ENCODE data around the gene REG4.

Gene REG4

DNA sequence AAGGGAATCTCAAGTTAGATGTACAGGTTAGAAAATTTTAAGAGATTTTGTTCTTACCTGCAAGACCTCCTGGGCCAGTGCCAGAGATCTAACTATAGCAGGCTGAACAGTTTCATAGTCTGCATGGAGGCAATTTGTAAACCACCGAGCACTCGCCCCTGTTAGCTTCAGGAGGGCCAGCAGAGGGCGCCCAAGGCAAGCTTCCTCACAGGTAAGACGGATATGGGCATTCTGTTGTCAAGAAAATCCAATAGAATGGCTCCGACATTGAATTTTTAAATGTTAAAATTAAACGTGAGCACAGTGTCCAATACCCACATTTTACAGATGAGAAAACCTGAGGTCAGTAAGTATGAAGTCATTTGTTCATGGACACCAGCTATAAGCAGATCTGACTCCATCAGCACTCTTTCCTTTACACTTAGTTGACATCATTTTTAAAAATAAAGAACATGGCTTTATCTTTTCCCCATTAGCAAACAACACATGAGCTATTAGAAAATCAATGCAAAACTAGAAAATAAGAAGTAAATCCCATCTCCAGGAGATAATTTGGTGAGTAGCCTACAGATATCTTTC, 2.2 kb downstream of the REG4 start:
- H3K4me3 ChIP-seq (ENCODE audit: low read depth, low read length), result no peak overlapping the region
- TF ChIP-seq CTCF (IDR thresholded peaks at IDR 0.05; ENCODE audit: insufficient read depth, low read depth, low read length, missing control alignments), result peak; percentile 97
- DNase-seq (ENCODE audit: low read depth), result peak; percentile 81

GRCh38 chr1:119808491-119808890, 2.8 kb downstream of the REG4 start:
- no peak for TF ChIP-seq CTCF (IDR thresholded peaks at IDR 0.05; ENCODE audit: insufficient read depth, low read depth, low read length, missing control alignments)
- DNase-seq (ENCODE audit: low read depth), result no peak

DNA sequence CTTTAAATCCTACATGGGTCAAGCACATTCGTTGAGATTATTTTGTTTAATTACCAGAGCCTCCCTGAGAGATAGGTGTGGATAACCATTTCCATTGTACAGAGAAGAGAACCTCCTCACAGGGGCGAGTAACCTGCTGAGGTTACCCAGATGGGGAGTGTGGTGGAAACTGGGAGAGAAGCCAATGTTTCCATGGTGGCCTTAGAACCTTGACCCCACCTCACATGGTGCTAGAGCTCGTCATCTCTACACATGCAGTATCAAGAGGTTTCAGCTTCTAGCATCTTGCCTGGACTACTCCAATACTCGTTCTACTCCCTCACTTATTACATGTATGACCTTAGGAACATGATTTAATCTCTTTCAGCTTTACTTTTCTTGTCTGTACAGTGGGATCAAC, 4.8 kb downstream of the REG4 start:
- no peak overlapping the region for H3K4me3 ChIP-seq (ENCODE audit: low read depth, low read length)
- no peak for TF ChIP-seq CTCF (IDR thresholded peaks at IDR 0.05; ENCODE audit: insufficient read depth, low read depth, low read length, missing control alignments)
- no peak for DNase-seq (ENCODE audit: low read depth)

More at GRCh38 chr1:119808491-119808890, 2.8 kb downstream of the REG4 start:
- no peak overlapping the region for H3K4me3 ChIP-seq (ENCODE audit: low read depth, low read length)

DNA sequence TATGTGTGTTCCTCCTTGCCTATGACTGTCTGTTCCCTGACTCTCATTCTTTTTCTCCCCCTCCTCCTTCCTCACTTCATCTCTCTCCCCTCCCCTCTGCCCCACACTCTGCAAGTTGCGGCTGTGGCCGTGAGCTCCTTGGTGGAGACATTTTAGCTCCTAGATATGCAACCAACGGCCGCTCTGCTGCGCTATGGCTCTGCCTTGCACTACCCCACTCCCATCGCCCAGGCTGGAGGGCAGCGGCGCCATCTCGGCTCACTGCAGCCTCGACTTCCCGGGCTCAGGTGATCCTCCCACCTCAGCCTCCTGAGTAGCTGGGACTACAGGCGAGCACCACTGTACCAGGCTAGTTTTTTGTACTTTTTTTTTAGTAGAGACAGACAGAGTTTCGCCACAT, 5.5 kb downstream of the REG4 start:
- TF ChIP-seq CTCF (IDR thresholded peaks at IDR 0.05; ENCODE audit: insufficient read depth, low read depth, low read length, missing control alignments), result no peak
- no peak overlapping the region for H3K4me3 ChIP-seq (ENCODE audit: low read depth, low read length)
- no peak for DNase-seq (ENCODE audit: low read depth)

DNA sequence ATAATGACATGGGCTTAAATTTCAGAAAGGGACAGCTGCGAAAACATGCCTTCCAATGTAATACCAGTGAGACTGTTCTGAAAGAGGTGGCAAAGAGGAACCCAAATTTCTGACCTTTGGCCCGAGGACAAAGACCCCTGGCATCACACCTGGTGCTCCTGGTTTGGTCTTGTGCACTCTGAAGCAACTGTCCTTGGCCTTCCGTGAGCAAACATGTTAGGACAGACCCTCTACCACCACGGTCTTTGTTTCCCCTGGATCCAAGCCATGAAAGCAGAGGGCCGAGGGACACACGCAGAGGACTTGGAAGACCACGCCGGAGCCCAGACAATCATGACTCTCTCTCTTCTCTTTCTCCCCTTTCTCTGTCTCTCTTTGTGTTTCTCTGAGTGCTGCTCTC, 6.0 kb downstream of the REG4 start:
- DNase-seq (ENCODE audit: low read depth), result no peak
- TF ChIP-seq CTCF (IDR thresholded peaks at IDR 0.05; ENCODE audit: insufficient read depth, low read depth, low read length, missing control alignments), result no peak
- H3K4me3 ChIP-seq (ENCODE audit: low read depth, low read length), result no peak overlapping the region

DNA sequence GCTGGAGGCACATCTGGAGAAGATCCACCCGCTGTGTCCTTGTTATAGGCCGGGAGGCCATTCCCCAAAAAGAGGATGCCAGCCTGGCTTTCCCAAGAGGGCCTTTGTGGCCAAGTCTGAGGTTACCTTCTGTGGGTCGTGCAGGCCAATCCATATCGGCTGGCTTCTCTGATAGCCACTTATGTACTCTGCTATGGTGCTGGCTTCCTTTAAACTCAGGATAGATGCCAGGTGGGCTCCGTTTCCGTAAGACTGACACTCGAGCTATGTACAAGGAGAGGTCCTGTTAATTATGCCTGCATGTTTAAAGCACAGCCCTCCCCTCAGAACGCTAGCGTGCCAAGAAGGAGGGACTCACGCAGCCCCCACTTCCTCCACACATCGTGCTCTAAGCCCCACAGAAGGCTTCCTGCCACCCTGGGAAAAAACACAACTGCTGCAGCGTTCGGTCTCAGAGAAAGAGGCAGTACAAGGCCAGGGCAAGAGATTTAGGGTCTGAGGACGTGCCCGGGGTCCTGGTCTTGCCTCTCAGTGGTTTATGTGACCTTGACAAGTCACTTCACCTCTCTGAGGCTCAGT, 11.6 kb downstream of the REG4 start:
- no peak for TF ChIP-seq CTCF (IDR thresholded peaks at IDR 0.05; ENCODE audit: insufficient read depth, low read depth, low read length, missing control alignments)
- no peak overlapping the region for H3K4me3 ChIP-seq (ENCODE audit: low read depth, low read length)
- no peak for DNase-seq (ENCODE audit: low read depth)

DNA sequence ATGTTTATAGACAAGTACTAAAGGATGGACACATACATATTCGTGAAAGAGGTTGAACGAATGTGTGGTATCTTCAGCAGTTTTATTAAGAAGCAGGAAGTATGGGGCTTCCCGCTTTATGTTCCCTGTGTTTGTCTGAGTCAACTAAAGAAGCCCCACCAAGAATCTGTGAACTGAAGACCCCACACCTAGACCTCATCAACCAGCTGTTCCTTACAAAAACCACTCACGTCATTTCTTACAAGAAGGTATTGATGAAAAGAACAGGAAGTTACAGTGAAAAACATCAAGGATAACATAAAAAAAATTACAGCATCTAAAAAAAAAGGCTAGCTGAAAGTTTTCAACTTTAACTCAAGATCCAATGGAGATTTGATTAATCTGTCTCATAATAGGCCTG, 12.3 kb downstream of the REG4 start:
- no peak overlapping the region for H3K4me3 ChIP-seq (ENCODE audit: low read depth, low read length)
- no peak for TF ChIP-seq CTCF (IDR thresholded peaks at IDR 0.05; ENCODE audit: insufficient read depth, low read depth, low read length, missing control alignments)
- no peak for DNase-seq (ENCODE audit: low read depth)

Measured in GM12865 (cell line).